ENCODE results near the gene TRIM67. TPM values are rescaled to one million over a fixed set of nuclear protein-coding genes. Genes with fewer than 3 reads are reported as not detected.

Gene TRIM67
- total RNA-seq, 1 experiment from 2014 or later: 0.54 TPM

DNA sequence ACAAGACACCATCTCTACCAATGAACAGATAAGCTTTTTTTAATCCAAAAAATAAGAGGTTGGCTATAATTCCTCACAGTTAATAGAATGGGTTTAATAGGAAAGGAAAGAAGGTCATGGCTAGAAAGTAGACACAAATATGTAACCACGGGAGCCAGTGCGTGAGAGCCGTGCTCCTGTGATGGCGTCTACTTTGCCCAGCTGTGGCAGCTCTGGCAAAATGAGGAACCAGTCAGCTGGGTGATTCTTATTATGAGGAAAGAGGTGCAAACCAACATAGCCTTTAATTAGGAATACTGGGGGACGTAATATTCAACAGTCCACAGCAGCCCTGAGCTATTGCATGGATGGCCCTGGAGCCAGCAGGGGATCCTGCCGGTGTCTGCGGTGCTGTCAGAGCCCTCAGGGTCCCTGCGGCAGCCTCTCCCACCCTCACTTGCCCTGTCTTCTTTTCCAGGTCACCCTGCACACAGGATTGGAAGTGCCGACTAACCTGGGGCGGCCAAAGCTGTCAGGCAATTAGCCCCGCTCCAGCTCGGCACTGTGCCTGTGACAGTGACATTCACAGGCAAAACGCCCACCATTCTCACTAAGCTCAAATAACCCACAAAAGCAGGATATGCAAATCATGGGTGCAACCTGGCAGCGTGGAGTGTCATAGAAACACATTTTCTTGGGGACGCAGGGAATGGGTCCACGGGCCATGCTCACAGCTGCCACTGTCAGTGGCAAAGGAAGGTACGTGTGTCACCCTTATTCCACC is 53.2 kb downstream of the TRIM67 start:
- H3K9me3 Mint-ChIP-seq (ENCODE audit: unreplicated experiment): no peaks in the 10 kb centered on the region
- CTCF ChIA-PET: no interaction called here
- H3K4me3 Mint-ChIP-seq (ENCODE audit: unreplicated experiment): no peak overlapping the region
- no peaks in the 10 kb centered on the region for H3K27me3 Mint-ChIP-seq (ENCODE audit: insufficient read depth, unreplicated experiment)
- POLR2A ChIA-PET: no interaction called here
- no peak for TF ChIP-seq CTCF (IDR thresholded peaks at IDR 0.05; ENCODE audit: insufficient read depth in 1 of 2, low read depth in 1 of 2, low read length in 1 of 2, severe bottlenecking in 1 of 2, unreplicated experiment in 1 of 2)
- no TSS peak for BruUV-seq (replicated peaks)
- Histone ChIP-seq H3K4me1 (peaks cover 75% of the 10 kb centered on the region), H3K27me3 (replicated peaks; ENCODE audit: control insufficient read depth, insufficient read depth, low read length) (no peaks in the 10 kb centered on the region), H3K9me3 (no peaks in the 10 kb centered on the region), H3K4me3 (ENCODE audit: low read depth, low read length) (no peak overlapping the region), H3K36me3 (ENCODE audit: control insufficient read depth, insufficient read depth, low read length) (no peaks in the 10 kb centered on the region)
- peaks cover 59% of the 10 kb centered on the region for H3K4me1 Mint-ChIP-seq (ENCODE audit: low read depth, unreplicated experiment)
- H3K36me3 Mint-ChIP-seq (ENCODE audit: insufficient read depth, unreplicated experiment): peaks cover 8% of the 10 kb centered on the region
- no peak overlapping the region for H3K27ac Mint-ChIP-seq (ENCODE audit: unreplicated experiment)
- intact Hi-C loops (cut with micrococcal nuclease; ENCODE audit: unreplicated experiment): loop anchor here (5.0 to 10.0 kb wide), 2 partner anchors 53 to 350 kb away; partner anchors contain the start of genes C1orf198 and TRIM67
- DNase-seq: no peak

- no peak for TF ChIP-seq CTCF (IDR thresholded peaks at IDR 0.05; ENCODE audit: insufficient read depth in 1 of 2, low read depth in 1 of 2, low read length in 1 of 2, severe bottlenecking in 1 of 2, unreplicated experiment in 1 of 2)
- no peaks in the 10 kb centered on the region for H3K36me3 ChIP-seq (ENCODE audit: control insufficient read depth, insufficient read depth, low read length)
- no TSS peak for BruUV-seq (replicated peaks)
- CTCF ChIA-PET: no interaction called here
- H3K9me3 ChIP-seq: no peaks in the 10 kb centered on the region
- peaks cover 15% of the 10 kb centered on the region for H3K36me3 Mint-ChIP-seq (ENCODE audit: insufficient read depth, unreplicated experiment)
- no peak for DNase-seq
- H3K4me3 ChIP-seq (ENCODE audit: low read depth, low read length): no peak overlapping the region
- H3K4me1 ChIP-seq: peaks cover 82% of the 10 kb centered on the region
- peak overlapping the region; percentile 21 for H3K27ac Mint-ChIP-seq (ENCODE audit: unreplicated experiment)
- intact Hi-C loops (cut with micrococcal nuclease; ENCODE audit: unreplicated experiment): loop anchor here (10.0 kb wide), 1 partner anchor 351 kb away; the partner anchor contains the start of gene C1orf198
- H3K4me1 Mint-ChIP-seq (ENCODE audit: low read depth, unreplicated experiment): peaks cover 62% of the 10 kb centered on the region
- POLR2A ChIA-PET: no interaction called here
- H3K27me3 ChIP-seq (replicated peaks; ENCODE audit: control insufficient read depth, insufficient read depth, low read length): no peaks in the 10 kb centered on the region
- no peak overlapping the region for H3K4me3 Mint-ChIP-seq (ENCODE audit: unreplicated experiment)
- no peaks in the 10 kb centered on the region for H3K9me3 Mint-ChIP-seq (ENCODE audit: unreplicated experiment)
- H3K27me3 Mint-ChIP-seq (ENCODE audit: insufficient read depth, unreplicated experiment): no peaks in the 10 kb centered on the region
Measured at GRCh38 chr1:231215681-231216385, 54.0 kb downstream of the TRIM67 start.

DNA sequence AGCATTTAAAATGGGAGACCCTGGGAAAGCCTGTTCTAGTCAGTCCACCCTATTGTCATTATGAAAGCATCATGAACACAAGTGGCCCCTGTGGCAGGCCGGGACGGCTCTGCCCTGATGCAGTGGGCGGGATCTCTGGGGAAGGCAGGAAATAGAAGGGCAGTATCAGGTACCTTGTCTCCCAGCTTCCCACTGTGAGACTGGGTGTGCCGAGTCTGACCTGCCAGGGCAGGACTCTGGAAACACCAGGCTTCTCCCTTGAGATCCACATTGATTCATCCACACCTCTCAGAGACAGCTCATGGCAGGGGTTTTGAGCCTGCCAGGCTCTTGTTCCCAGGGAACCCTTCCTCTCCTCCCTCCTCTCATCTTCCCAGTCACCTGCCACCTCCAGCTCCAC is 54.6 kb downstream of the TRIM67 start:
- Histone ChIP-seq H3K9me3 (no peaks in the 10 kb centered on the region), H3K4me3 (ENCODE audit: low read depth, low read length) (no peak overlapping the region), H3K27me3 (replicated peaks; ENCODE audit: control insufficient read depth, insufficient read depth, low read length) (no peaks in the 10 kb centered on the region), H3K4me1 (peaks cover 81% of the 10 kb centered on the region), H3K36me3 (ENCODE audit: control insufficient read depth, insufficient read depth, low read length) (no peaks in the 10 kb centered on the region)
- ChIA-PET POLR2A (no interaction called here), CTCF (no interaction called here)
- Mint-ChIP-seq H3K27ac (ENCODE audit: unreplicated experiment) (peak overlapping the region; percentile 95), H3K36me3 (ENCODE audit: insufficient read depth, unreplicated experiment) (peaks cover 22% of the 10 kb centered on the region), H3K9me3 (ENCODE audit: unreplicated experiment) (no peaks in the 10 kb centered on the region), H3K4me1 (ENCODE audit: low read depth, unreplicated experiment) (peaks cover 61% of the 10 kb centered on the region), H3K4me3 (ENCODE audit: unreplicated experiment) (no peak overlapping the region), H3K27me3 (ENCODE audit: insufficient read depth, unreplicated experiment) (no peaks in the 10 kb centered on the region)
- BruUV-seq (replicated peaks): no TSS peak
- no peak for TF ChIP-seq CTCF (IDR thresholded peaks at IDR 0.05; ENCODE audit: insufficient read depth in 1 of 2, low read depth in 1 of 2, low read length in 1 of 2, severe bottlenecking in 1 of 2, unreplicated experiment in 1 of 2)
- no peak for DNase-seq
- intact Hi-C loops (cut with micrococcal nuclease; ENCODE audit: unreplicated experiment): loop anchor here (10.0 kb wide), 1 partner anchor 352 kb away; the partner anchor contains the start of gene C1orf198

All from Caco-2 (cell line).